T-cell (primary cell): Measurements from ENCODE around the gene PAX5. TPM values are rescaled to one million over a fixed set of nuclear protein-coding genes. Genes with fewer than 3 reads are reported as not detected.
A peak's percentile ranks its signal among the peaks of the same experiment; 100 is the strongest.
"Not testable (repeated sequence)": the region's sequence is repeated elsewhere in the genome, so short reads cannot be mapped to it uniquely, and the experiment has no call there.

Source experiments
- ATAC-seq, 4 experiments: fragments of 200-7000 bp in 3 of 4; fragments of 150-1000 bp in 1 of 4; cut with Tn5 transposase; replicated peaks in 1 of 4; 1 replicate in 3 of 4; 2 replicates in 1 of 4; pipeline ENCODE4 v1.10.0; 2021; ENCODE audit warnings: moderate library complexity in 3 of 4, mild to moderate bottlenecking in 2 of 4, moderate number of reproducible peaks in 1 of 4
- CTCF ChIA-PET, 2 donors: fragments of 300-600 bp; sonication (Branson Sonifier 250); formaldehyde crosslinking; loops; one replicate each; lab custom pipeline; 2022; ENCODE audit warnings: antibody characterized with exemption in 2 of 2; lab: Charles Lee
- POLR2A ChIA-PET, 2 donors: fragments of 300-600 bp; sonication (Branson Sonifier 250); formaldehyde crosslinking; loops; one replicate each; lab custom pipeline; 2022; ENCODE audit warnings: antibody characterized with exemption in 2 of 2; lab: Charles Lee
- DNase-seq, 35 experiments: peaks; one replicate each; pipeline versions ENCODE4 v3.0.0 to v3.0.0-alpha.2; 2013 to 2023
- H3K27ac ChIP-seq: one replicate; pipeline ENCODE4 v1.5.1; 2013; ENCODE audit warnings: low read length
- H3K27me3 ChIP-seq, 2 experiments: replicated peaks in 1 of 2; 1 replicate in 1 of 2; 2 replicates in 1 of 2; pipeline versions ENCODE4 v1.6.1 to v1.7.0; 2013; ENCODE audit warnings: low read length in 1 of 2, mixed read lengths in 1 of 2; ENCODE audit not compliant: control insufficient read depth in 2 of 2, insufficient read depth in 2 of 2; ENCODE audit errors: extremely low read depth in 1 of 2
- H3K36me3 ChIP-seq, 2 donors: 1 replicate in 1 of 2; 2 replicates in 1 of 2; pipeline versions ENCODE4 v1.6.1 to v1.7.0; 2013; ENCODE audit warnings: low read length in 1 of 2; ENCODE audit not compliant: control insufficient read depth in 2 of 2, insufficient read depth in 1 of 2; ENCODE audit errors: extremely low read depth in 1 of 2
- H3K4me1 ChIP-seq, 2 experiments: 1 replicate in 1 of 2; 2 replicates in 1 of 2; pipeline versions ENCODE4 v1.6.1 to v1.7.0; 2013; ENCODE audit warnings: low read length in 2 of 2, mixed read lengths in 1 of 2; ENCODE audit not compliant: insufficient read depth in 2 of 2, control insufficient read depth in 1 of 2; ENCODE audit errors: extremely low read depth in 1 of 2
- H3K4me3 ChIP-seq, 2 donors: 1 replicate in 1 of 2; 2 replicates in 1 of 2; pipeline versions ENCODE4 v1.5.1 to v1.7.0; 2013; ENCODE audit warnings: mild to moderate bottlenecking in 2 of 2, low read length in 1 of 2, moderate library complexity in 1 of 2; ENCODE audit not compliant: control insufficient read depth in 1 of 2; ENCODE audit errors: extremely low read depth in 1 of 2
- H3K9me3 ChIP-seq: 2 replicates; pipeline ENCODE4 v1.7.0; 2013
- H3K27ac Mint-ChIP-seq, 2 donors: one replicate each; pipeline ENCODE4 v1.8.0; 2020 to 2021; ENCODE audit warnings: mild to moderate bottlenecking in 2 of 2, mixed read lengths in 2 of 2
- H3K27me3 Mint-ChIP-seq, 2 donors: one replicate each; pipeline ENCODE4 v1.8.0; 2021 to 2022; ENCODE audit warnings: mixed read lengths in 2 of 2
- H3K36me3 Mint-ChIP-seq: one replicate; pipeline ENCODE4 v1.8.0; 2021; ENCODE audit warnings: mixed read lengths
- H3K4me1 Mint-ChIP-seq, 3 donors: one replicate each; pipeline ENCODE4 v1.8.0; 2020 to 2022; ENCODE audit warnings: mixed read lengths in 3 of 3, mild to moderate bottlenecking in 1 of 3
- H3K4me3 Mint-ChIP-seq, 3 donors: one replicate each; pipeline ENCODE4 v1.8.0; 2020 to 2022; ENCODE audit warnings: mild to moderate bottlenecking in 3 of 3, mixed read lengths in 3 of 3, moderate library complexity in 3 of 3
- H3K9me3 Mint-ChIP-seq, 3 donors: one replicate each; pipeline ENCODE4 v1.8.0; 2020 to 2022; ENCODE audit warnings: mixed read lengths in 3 of 3
- WGBS: methylation state at CpG from one replicate; pipeline ENCODE4 v1.1.5; 2013; ENCODE audit warnings: missing lambda C conversion rate; ENCODE audit not compliant: insufficient coverage; 5-methylcytosine and 5-hydroxymethylcytosine counted together
- total RNA-seq, 35 experiments: library from RNA in 6 of 35; stranded (reverse) in 6 of 35; fragments of 120-200 nt in 1 of 35; gene quantifications; one replicate each; pipeline versions ENCODE4 v1.2.1 to v1.2.4 and lab custom pipeline; 2013 to 2026

PAX5 gene
- total RNA-seq, 5 donors from 2014 or later (not counting 1 experiment from before 2014, with no cell fraction given) = 1.7 to 12.4 (median 4.4) TPM

DNA sequence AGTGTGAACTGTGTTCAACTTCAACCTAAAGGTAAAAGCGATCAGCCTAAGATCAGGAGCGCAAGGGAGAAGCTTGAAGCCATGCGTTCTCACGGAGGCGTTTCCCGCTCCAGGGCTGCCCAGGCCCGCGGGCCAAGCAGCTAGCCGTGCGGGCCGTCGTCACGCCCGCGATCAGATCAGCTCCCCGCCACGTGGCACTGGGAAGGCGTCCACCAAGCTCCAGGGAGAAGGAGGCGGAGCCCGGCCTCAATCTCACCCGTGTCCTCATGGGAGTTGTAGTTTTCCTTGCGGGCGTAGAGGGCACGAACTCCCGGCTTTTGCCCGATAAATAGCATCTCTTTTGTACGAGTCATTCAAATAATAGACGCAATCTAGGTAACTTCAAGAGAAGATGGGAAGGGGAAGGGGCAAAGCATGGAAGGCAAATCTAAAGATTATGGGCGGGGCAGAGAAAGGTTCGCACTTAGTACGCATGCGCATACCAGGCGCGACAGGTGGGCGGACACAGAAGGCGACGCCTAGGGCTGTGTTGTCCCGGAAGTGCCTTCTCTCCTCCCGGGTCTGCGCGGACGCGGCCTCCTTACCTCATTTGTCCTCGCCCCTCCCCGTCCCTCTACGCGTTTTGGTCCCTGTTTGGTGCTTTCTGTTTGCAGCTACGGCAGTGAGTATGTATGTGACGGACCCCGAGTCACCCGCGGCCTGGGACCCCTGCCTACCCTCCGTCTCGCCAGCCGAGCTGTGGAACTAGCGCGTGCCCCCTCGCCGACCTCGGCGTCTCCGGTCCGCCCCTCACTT is 45.5 kb upstream of the PAX5 start:
- ChIA-PET CTCF (interaction anchor here (0.5 to 3.8 kb wide), 4 partner anchors 37 to 381 kb away, joined by 3 to 11 read pairs (median 4); partner anchors contain the start of gene ZCCHC7 (in 1 of the 2)), POLR2A (interaction anchor here (0.6 to 2.4 kb wide), 5 partner anchors 10 to 113 kb away, joined by 4 to 14 read pairs (median 5); partner anchors contain the start of gene ZCCHC7 (in 1 of the 2))
- DNase-seq = peak; percentile 78 to 96 (median 92)
- no peaks in the 10 kb centered on the region for H3K9me3 Mint-ChIP-seq
- H3K27me3 ChIP-seq = no peaks in the 10 kb centered on the region
- H3K4me1 ChIP-seq = peaks cover 19% of the 10 kb centered on the region in 2 experiments
- 4% methylated on average over 48 of the region's 63 CpGs for WGBS
- peaks cover 3 to 5% of the 10 kb centered on the region in 2 donors for H3K27me3 Mint-ChIP-seq
- peaks cover 8% of the 10 kb centered on the region for H3K36me3 Mint-ChIP-seq
- H3K27ac ChIP-seq = peak overlapping the region; percentile 71
- H3K36me3 ChIP-seq = peaks cover 0 to 3% of the 10 kb centered on the region in 2 donors
- H3K27ac Mint-ChIP-seq = peak overlapping the region; percentile 97
- peak overlapping the region; percentile 75 to 90 for H3K4me3 ChIP-seq
- H3K9me3 ChIP-seq = peaks cover 3% of the 10 kb centered on the region
- H3K4me1 Mint-ChIP-seq = peaks cover 52 to 58% (median 54%) of the 10 kb centered on the region in 3 donors
- peak; percentile 96 to 98 (median 96) for ATAC-seq
- peak overlapping the region; percentile 86 to 96 (median 96) for H3K4me3 Mint-ChIP-seq

- H3K27me3 Mint-ChIP-seq, H3K36me3 ChIP-seq, H3K4me3 Mint-ChIP-seq, H3K4me3 ChIP-seq, H3K27ac Mint-ChIP-seq, ATAC-seq, CTCF ChIA-PET, H3K27me3 ChIP-seq, H3K27ac ChIP-seq, H3K4me1 ChIP-seq, H3K36me3 Mint-ChIP-seq, DNase-seq, H3K9me3 ChIP-seq, H3K9me3 Mint-ChIP-seq, POLR2A ChIA-PET: not testable (repeated sequence)
- WGBS = 62% methylated on average over 2 of the region's 4 CpGs
- H3K4me1 Mint-ChIP-seq = peaks cover 7 to 14% (median 11%) of the 10 kb centered on the region in 3 donors
These were observed 40.7 kb upstream of the PAX5 start for GRCh38 chr9:37074790-37075189.

DNA sequence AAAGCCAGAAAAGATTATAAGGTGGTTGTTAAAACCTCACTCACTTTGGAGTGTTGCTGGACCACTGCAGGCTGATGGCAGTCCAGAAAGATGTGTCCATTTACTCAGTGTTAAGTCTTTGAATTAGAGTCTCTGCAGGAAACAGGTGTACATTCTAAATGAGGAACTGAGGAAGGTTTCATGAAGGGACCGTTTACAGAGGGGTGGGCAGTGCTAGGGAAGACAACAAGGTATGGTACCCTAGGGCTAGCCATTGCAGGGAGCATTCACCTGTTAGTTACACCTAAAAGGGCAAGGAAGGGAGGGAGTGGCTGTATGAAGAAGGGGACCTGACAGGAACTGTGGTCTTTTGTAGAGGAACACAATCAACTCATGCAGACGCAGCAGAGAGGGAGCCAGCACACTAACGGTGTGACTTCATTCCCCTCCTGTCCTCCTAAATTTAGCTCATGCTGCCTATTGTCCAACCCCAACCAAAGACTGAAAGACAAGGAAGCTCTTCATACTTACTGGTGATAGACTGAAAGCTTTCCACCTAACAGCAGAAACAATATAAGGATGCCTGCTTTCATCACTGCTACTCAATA is 32.2 kb upstream of the PAX5 start:
- Mint-ChIP-seq H3K36me3 (no peaks in the 10 kb centered on the region), H3K4me1 (peaks cover 0 to 2% (median 0%) of the 10 kb centered on the region in 3 donors), H3K27me3 (peaks cover 26 to 30% of the 10 kb centered on the region in 2 donors), H3K4me3 (no peak overlapping the region), H3K27ac (no peak overlapping the region), H3K9me3 (peaks cover 0 to 4% (median 0%) of the 10 kb centered on the region in 3 donors)
- Histone ChIP-seq H3K4me3 (no peak overlapping the region), H3K4me1 (no peaks in the 10 kb centered on the region), H3K36me3 (no peaks in the 10 kb centered on the region), H3K27me3 (peaks cover 0 to 10% of the 10 kb centered on the region in 2 experiments), H3K27ac (no peak overlapping the region), H3K9me3 (no peaks in the 10 kb centered on the region)
- no peak for ATAC-seq
- no peak for DNase-seq
- WGBS = 0% methylated on average over 1 of the region's 3 CpGs
- CTCF ChIA-PET = no interaction called here
- POLR2A ChIA-PET = interaction anchor here (0.7 to 0.8 kb wide), 2 partner anchors 8 to 16 kb away, joined by 3 read pairs; no protein-coding TSS in a partner anchor

DNA sequence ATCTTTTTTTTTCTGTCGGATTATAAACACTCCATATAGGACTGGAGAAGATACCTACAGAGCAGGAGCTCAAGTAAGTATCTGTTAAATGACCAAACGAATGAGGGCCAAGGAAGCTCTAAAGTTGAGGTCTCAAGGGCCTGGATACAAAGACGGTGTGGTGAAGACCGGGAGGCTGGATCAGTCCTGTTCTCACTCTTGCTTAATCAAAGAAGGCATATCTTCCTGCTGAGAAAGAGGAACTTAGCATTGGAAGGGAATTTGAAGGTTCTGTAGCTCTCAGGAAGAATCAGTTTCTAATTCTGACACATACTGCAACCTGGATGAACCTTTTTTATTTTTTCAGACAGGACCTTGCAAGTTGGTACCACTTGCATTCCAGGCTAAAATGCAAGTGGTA is 28.3 kb upstream of the PAX5 start:
- Mint-ChIP-seq H3K27me3 (peaks cover 38 to 42% of the 10 kb centered on the region in 2 donors), H3K9me3 (peaks cover 0 to under 1% (median 0%) of the 10 kb centered on the region in 3 donors), H3K27ac (no peak overlapping the region), H3K36me3 (no peaks in the 10 kb centered on the region), H3K4me1 (peaks cover 0 to 2% (median 0%) of the 10 kb centered on the region in 3 donors), H3K4me3 (no peak overlapping the region)
- H3K9me3 ChIP-seq = no peaks in the 10 kb centered on the region
- WGBS = 34% methylated on average over 3 of the region's 4 CpGs
- H3K36me3 ChIP-seq = no peaks in the 10 kb centered on the region
- no peaks in the 10 kb centered on the region for H3K4me1 ChIP-seq
- no peak overlapping the region for H3K27ac ChIP-seq
- DNase-seq (no peak), ATAC-seq (no peak)
- peaks cover 0 to 24% of the 10 kb centered on the region in 2 experiments for H3K27me3 ChIP-seq
- ChIA-PET CTCF (interaction anchor here (0.5 to 0.6 kb wide), 2 partner anchors 47 to 225 kb away, joined by 3 to 4 read pairs; no protein-coding TSS in a partner anchor), POLR2A (no interaction called here)
- no peak overlapping the region for H3K4me3 ChIP-seq

DNA sequence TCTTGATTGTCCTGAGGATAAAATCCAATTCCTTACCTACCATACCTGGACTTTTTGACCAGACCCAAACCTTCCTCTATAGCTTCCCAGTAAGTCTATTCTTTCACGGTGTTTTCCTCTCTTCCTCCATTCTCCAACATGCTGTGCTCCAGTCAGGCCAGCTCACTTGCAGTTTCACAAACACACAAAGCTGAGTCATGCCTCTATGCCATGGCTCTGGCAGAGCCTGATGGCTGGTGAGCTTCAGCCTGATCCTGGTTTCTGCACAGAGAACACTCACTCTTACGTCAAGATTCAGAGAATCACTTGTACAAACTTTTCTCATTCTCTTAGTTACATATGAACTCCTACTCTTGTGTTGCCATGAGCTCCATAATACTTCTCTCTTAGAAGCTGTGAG is 27.7 kb upstream of the PAX5 start:
- CTCF ChIA-PET = interaction anchor here (0.5 to 0.6 kb wide), 2 partner anchors 48 to 226 kb away, joined by 3 to 4 read pairs; no protein-coding TSS in a partner anchor

GRCh38 chr9:37060833-37061232 is 26.8 kb upstream of the PAX5 start:
- Mint-ChIP-seq H3K27me3 (peaks cover 41 to 43% of the 10 kb centered on the region in 2 donors), H3K4me3 (no peak overlapping the region), H3K4me1 (no peaks in the 10 kb centered on the region), H3K9me3 (no peaks in the 10 kb centered on the region), H3K27ac (no peak overlapping the region), H3K36me3 (no peaks in the 10 kb centered on the region)
- ATAC-seq = no peak
- no peak overlapping the region for H3K4me3 ChIP-seq
- DNase-seq = no peak
- H3K9me3 ChIP-seq = no peaks in the 10 kb centered on the region
- H3K4me1 ChIP-seq = no peaks in the 10 kb centered on the region
- CTCF ChIA-PET = no interaction called here
- POLR2A ChIA-PET = no interaction called here
- no peaks in the 10 kb centered on the region for H3K36me3 ChIP-seq
- no peak overlapping the region for H3K27ac ChIP-seq
- peaks cover 0 to 24% of the 10 kb centered on the region in 2 experiments for H3K27me3 ChIP-seq
- no CpG with 5 or more reads among the region's 4 CpGs for WGBS

More for the DNA sequence above, 27.7 kb upstream of the PAX5 start:
- no peak overlapping the region for H3K4me3 Mint-ChIP-seq
- no peak overlapping the region for H3K27ac Mint-ChIP-seq
- no peak overlapping the region for H3K4me3 ChIP-seq
- H3K27me3 ChIP-seq = peaks cover 0 to 24% of the 10 kb centered on the region in 2 experiments
- peaks cover 38 to 40% of the 10 kb centered on the region in 2 donors for H3K27me3 Mint-ChIP-seq
- H3K9me3 Mint-ChIP-seq = no peaks in the 10 kb centered on the region
- no peaks in the 10 kb centered on the region for H3K4me1 ChIP-seq
- no peak for DNase-seq
- peaks cover 0 to 2% (median 0%) of the 10 kb centered on the region in 3 donors for H3K4me1 Mint-ChIP-seq
- H3K36me3 Mint-ChIP-seq = no peaks in the 10 kb centered on the region
- POLR2A ChIA-PET = interaction anchor here in 1 of 2 donors (0.6 kb wide), 1 partner anchor 254 kb away, joined by 3 read pairs; no protein-coding TSS in a partner anchor
- H3K27ac ChIP-seq = no peak overlapping the region
- H3K36me3 ChIP-seq = no peaks in the 10 kb centered on the region
- 62% methylated on average over 2 of the region's 2 CpGs for WGBS
- no peak for ATAC-seq
- no peaks in the 10 kb centered on the region for H3K9me3 ChIP-seq
